ENCODE data around the gene SLC22A15. TPM values are rescaled to one million over a fixed set of nuclear protein-coding genes. Genes with fewer than 3 reads are reported as not detected.

Gene SLC22A15
- 4.5 and 7.7 TPM in 2 replicates for total RNA-seq

DNA sequence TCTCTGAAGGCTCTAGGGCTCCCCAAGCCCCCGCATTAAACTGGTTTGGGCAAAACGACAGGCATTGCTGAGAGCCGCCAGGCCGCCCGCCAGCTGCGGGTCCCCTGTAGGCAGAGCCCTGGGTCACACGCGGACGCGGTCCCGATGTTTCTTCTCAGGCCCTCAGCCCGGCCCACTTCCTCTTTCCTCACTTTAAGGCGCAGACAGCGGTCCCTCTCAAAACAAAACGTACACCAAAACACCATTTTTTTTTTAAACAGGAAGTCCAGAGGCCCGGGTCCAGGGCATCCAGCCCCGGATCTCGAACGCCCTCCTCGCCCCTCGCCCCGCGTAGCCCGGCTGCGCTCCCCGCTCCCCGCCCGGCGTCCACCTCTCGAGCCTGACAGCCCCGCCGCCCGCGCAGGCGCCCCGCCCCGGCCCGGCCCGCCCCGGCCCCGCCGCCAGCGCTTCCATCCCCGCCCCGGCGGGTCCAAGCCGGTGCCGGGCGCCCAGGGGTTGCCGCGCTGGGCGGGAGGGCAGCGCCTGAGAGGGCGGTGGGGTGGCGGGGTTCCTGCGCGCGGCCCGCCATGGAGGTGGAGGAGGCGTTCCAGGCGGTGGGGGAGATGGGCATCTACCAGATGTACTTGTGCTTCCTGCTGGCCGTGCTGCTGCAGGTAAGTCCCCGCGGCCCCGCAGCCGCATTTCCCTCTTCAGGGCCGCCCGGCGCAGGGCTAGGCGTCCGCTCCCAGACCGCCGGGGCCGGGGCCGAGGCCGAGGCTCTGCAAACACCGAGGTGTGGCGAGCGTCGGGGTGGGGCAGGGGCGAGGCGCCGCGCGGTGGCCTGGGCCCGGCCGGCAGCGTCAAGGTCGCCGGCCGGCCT, at the start of gene SLC22A15:
SLC22A15 (plus strand) TSS at position 452 of the 859 bp plus-strand sequence; CDS start at position 567, 115 bp downstream.

DNA sequence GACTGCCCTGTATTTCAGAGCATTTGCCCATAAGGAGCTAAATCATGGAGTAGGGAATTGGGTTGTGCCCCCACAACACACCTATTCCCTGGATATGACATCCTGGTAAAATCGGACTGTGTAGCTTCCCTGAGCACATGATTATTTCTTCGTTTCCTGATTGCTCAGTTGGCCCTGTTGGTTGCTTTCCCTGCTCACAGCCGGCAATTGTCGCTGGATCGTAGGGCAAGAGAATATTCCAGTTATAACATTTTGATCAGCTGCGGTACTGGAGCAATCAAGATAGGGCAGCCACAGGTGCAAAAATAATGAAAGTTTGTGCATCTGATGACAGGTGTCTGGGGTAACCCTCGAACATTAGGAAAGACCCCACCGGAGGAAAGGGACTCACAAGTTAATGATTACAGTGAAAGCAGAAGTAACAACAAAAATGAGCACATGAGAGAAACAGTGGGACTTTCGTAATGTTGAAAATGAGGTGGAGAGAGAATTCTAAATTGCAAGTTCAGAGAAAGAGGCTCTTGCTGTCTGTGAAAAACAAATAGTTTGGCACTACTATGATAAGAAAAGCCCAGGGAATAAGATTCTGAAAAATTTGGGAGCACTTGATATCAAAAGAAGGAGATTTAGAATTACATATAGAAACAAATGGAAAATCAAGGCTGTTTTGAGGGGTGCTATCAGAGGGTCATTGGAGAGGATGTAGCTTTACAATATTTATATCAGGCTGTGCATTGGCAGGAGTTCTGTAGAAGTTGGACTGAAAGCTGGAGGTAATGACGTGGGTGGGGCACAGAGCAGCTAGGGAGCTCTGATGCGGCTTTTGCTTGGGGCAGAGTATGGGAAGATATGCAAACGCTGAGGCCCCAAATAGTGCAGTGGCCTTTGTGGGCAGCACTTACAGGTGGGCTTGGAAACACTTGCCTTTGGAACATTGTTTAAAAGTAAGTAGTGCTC, 134.5 kb downstream of the SLC22A15 start, which contains the start of gene MAB21L3:
MAB21L3 (plus strand) TSS at position 833 of the 957 bp plus-strand sequence. CDS start 1,217 bp downstream, outside the sequence.

Other genes starting within 250 kb of the SLC22A15 start
- under 0.01 TPM in 1 of 2 replicates, not detected in the other for gene CASQ2, start 207.8 kb upstream of the SLC22A15 start, total RNA-seq
- not detected in 2 replicates for gene NHLH2, start 135.4 kb upstream of the SLC22A15 start, total RNA-seq
- gene MAB21L3, start 134.9 kb downstream of the SLC22A15 start, total RNA-seq, result 0.09 TPM in 1 of 2 replicates, not detected in the other

Measured in smooth muscle cell of the umbilical artery (primary cell).